H9 (cell line): ENCODE results near the gene METTL2A. TPM values are rescaled to one million over a fixed set of nuclear protein-coding genes. Genes with fewer than 3 reads are reported as not detected.

Source experiments
- DNase-seq: peaks from one replicate; pipeline ENCODE4 v3.0.0-alpha.2; 2017
- H2AFZ ChIP-seq: one replicate; pipeline ENCODE4 v1.6.1; 2013; ENCODE audit warnings: mild to moderate bottlenecking, low read length, control low read depth, moderate library complexity
- H2AK5ac ChIP-seq: 2 replicates; pipeline ENCODE4 v1.6.1; 2013; ENCODE audit warnings: low read length, control low read depth, mixed read lengths; ENCODE audit not compliant: insufficient read length
- H2BK120ac ChIP-seq: one replicate; pipeline ENCODE4 v1.6.1; 2013; ENCODE audit warnings: low read depth, mild to moderate bottlenecking, low read length, control low read depth, inconsistent platforms; ENCODE audit not compliant: poor library complexity, severe bottlenecking
- H2BK12ac ChIP-seq: 2 replicates; pipeline ENCODE4 v1.6.1; 2013; ENCODE audit warnings: low read length, control low read depth, mixed read lengths, low read depth; ENCODE audit not compliant: insufficient read length
- H2BK15ac ChIP-seq: 2 replicates; pipeline ENCODE4 v1.6.1; 2013; ENCODE audit warnings: low read depth, low read length, control low read depth
- H2BK20ac ChIP-seq: one replicate; pipeline ENCODE4 v1.6.1; 2013; ENCODE audit warnings: low read depth, mild to moderate bottlenecking, low read length, control low read depth, inconsistent platforms; ENCODE audit not compliant: poor library complexity, severe bottlenecking
- H2BK5ac ChIP-seq: 2 replicates; pipeline ENCODE4 v1.6.1; 2013; ENCODE audit warnings: low read length, control low read depth, mixed read lengths; ENCODE audit not compliant: insufficient read length
- H3K14ac ChIP-seq: 2 replicates; pipeline ENCODE4 v1.6.1; 2013; ENCODE audit warnings: low read length, control low read depth; ENCODE audit not compliant: insufficient read depth
- H3K18ac ChIP-seq: 2 replicates; pipeline ENCODE4 v1.6.1; 2013; ENCODE audit warnings: low read depth, mild to moderate bottlenecking, mixed read lengths, low read length, control low read depth; ENCODE audit not compliant: insufficient read length
- H3K23ac ChIP-seq: 2 replicates; pipeline ENCODE4 v1.6.1; 2013; ENCODE audit warnings: low read length, control low read depth, mixed read lengths, low read depth; ENCODE audit not compliant: insufficient read length
- H3K23me2 ChIP-seq: 2 replicates; pipeline ENCODE4 v1.6.1; 2013; ENCODE audit warnings: low read depth, mild to moderate bottlenecking, mixed read lengths, low read length, control low read depth; ENCODE audit not compliant: insufficient read length, poor library complexity, severe bottlenecking
- H3K27ac ChIP-seq: 2 replicates; pipeline ENCODE4 v1.5.1; 2013; ENCODE audit warnings: low read length, control low read depth, mixed read lengths, low read depth; ENCODE audit not compliant: insufficient read length
- H3K27me3 ChIP-seq: 2 replicates; pipeline ENCODE4 v1.6.1; 2013; ENCODE audit warnings: low read length, control low read depth, inconsistent platforms; ENCODE audit not compliant: insufficient read depth
- H3K4ac ChIP-seq: 2 replicates; pipeline ENCODE4 v1.6.1; 2013; ENCODE audit warnings: low read depth, mild to moderate bottlenecking, control low read depth, inconsistent platforms, low read length, moderate library complexity
- H3K4me1 ChIP-seq: 2 replicates; pipeline ENCODE4 v1.6.1; 2013; ENCODE audit warnings: low read length, control low read depth, inconsistent platforms; ENCODE audit not compliant: insufficient read depth
- H3K4me2 ChIP-seq: 2 replicates; pipeline ENCODE4 v1.6.1; 2013; ENCODE audit warnings: low read length, control low read depth, mixed read lengths; ENCODE audit not compliant: insufficient read length, insufficient read depth
- H3K56ac ChIP-seq: 2 replicates; pipeline ENCODE4 v1.6.1; 2013; ENCODE audit warnings: low read depth, mild to moderate bottlenecking, mixed read lengths, low read length, control low read depth; ENCODE audit not compliant: insufficient read length
- H3K79me1 ChIP-seq: 2 replicates; pipeline ENCODE4 v1.6.1; 2013; ENCODE audit warnings: low read depth, mild to moderate bottlenecking, moderate library complexity, low read length, control low read depth, inconsistent platforms; ENCODE audit not compliant: insufficient read depth, poor library complexity, severe bottlenecking
- H3K79me2 ChIP-seq: 2 replicates; pipeline ENCODE4 v1.6.1; 2013; ENCODE audit warnings: low read length, control low read depth, inconsistent platforms; ENCODE audit not compliant: insufficient read depth
- H3K9ac ChIP-seq: 2 replicates; pipeline ENCODE4 v1.6.1; 2013; ENCODE audit warnings: low read length, control low read depth, mixed read lengths; ENCODE audit not compliant: insufficient read length; ENCODE audit errors: extremely low read depth
- H3K9me3 ChIP-seq: one replicate; pipeline ENCODE4 v1.6.1; 2013; ENCODE audit warnings: low read depth, low read length, inconsistent platforms; ENCODE audit not compliant: control insufficient read depth
- H3T11ph ChIP-seq: one replicate; pipeline ENCODE4 v1.6.1; 2013; ENCODE audit warnings: mild to moderate bottlenecking, low read length, control low read depth, inconsistent platforms
- H4K20me1 ChIP-seq: one replicate; pipeline ENCODE4 v1.6.1; 2013; ENCODE audit not compliant: control insufficient read depth, insufficient read length, insufficient read depth
- H4K5ac ChIP-seq: 2 replicates; pipeline ENCODE4 v1.6.1; 2013; ENCODE audit warnings: low read depth, mild to moderate bottlenecking, mixed read lengths, low read length, control low read depth; ENCODE audit not compliant: insufficient read length
- H4K8ac ChIP-seq: replicated peaks from 2 replicates; pipeline ENCODE4 v1.6.1; 2013; ENCODE audit warnings: low read length, control low read depth, mixed read lengths, low read depth; ENCODE audit not compliant: insufficient read length
- H4K91ac ChIP-seq: 2 replicates; pipeline ENCODE4 v1.6.1; 2013; ENCODE audit warnings: low read depth, mild to moderate bottlenecking, moderate library complexity, mixed read lengths, low read length, control low read depth; ENCODE audit not compliant: insufficient read length
- H3K27ac Mint-ChIP-seq, 3 experiments: 2 replicates in 2 of 3; 3 replicates in 1 of 3; pipeline ENCODE4 v1.8.0; 2020 to 2021; ENCODE audit warnings: mixed read lengths in 3 of 3, mild to moderate bottlenecking in 1 of 3, moderate library complexity in 1 of 3
- H3K27me3 Mint-ChIP-seq: 2 replicates; pipeline ENCODE4 v1.8.0; 2021; ENCODE audit warnings: low read depth, mild to moderate bottlenecking, moderate library complexity, mixed read lengths
- H3K36me3 Mint-ChIP-seq, 3 experiments: 2 replicates in 2 of 3; 3 replicates in 1 of 3; pipeline ENCODE4 v1.8.0; 2020 to 2021; ENCODE audit warnings: low read depth in 3 of 3, mixed read lengths in 3 of 3; ENCODE audit not compliant: insufficient read depth in 1 of 3
- H3K4me1 Mint-ChIP-seq, 2 experiments: 2 replicates each; pipeline ENCODE4 v1.8.0; 2020; ENCODE audit warnings: mixed read lengths in 2 of 2
- H3K4me3 Mint-ChIP-seq, 2 experiments: 2 replicates in 1 of 2; 3 replicates in 1 of 2; pipeline ENCODE4 v1.8.0; 2020 to 2021; ENCODE audit warnings: mild to moderate bottlenecking in 2 of 2, mixed read lengths in 2 of 2, moderate library complexity in 1 of 2
- H3K9me3 Mint-ChIP-seq, 2 experiments: 2 replicates in 1 of 2; 3 replicates in 1 of 2; pipeline ENCODE4 v1.8.0; 2020; ENCODE audit warnings: mild to moderate bottlenecking in 2 of 2, mixed read lengths in 2 of 2, moderate library complexity in 1 of 2
- CTCF ChIP-seq: fragments of 200-600 bp; sonication (generic); conservative IDR thresholded peaks from 3 replicates; pipeline ENCODE4 v1.8.0; 2021; ENCODE audit warnings: antibody characterized with exemption, mild to moderate bottlenecking
- WGBS: extraction: QIAGEN DNeasy Blood & Tissue Kit; methylation state at CpG from one replicate; pipeline ENCODE4 v1.1.7; 2013; ENCODE audit warnings: missing lambda C conversion rate, low lambda C conversion rate, mixed read lengths; ENCODE audit not compliant: insufficient read length; ENCODE audit errors: extremely low coverage; 5-methylcytosine and 5-hydroxymethylcytosine counted together
- total RNA-seq: library from RNA; stranded (reverse); gene quantifications from 2 replicates; pipeline ENCODE4 v1.2.1, GENCODE V29; 2021

METTL2A gene
- total RNA-seq, 1 experiment from 2014 or later: 39.3 TPM

- Histone ChIP-seq H2AK5ac (no peak within 1 kb of the TSS), H3K23ac (no peak within 1 kb of the TSS), H4K91ac (no peak within 1 kb of the TSS), H3K14ac (no peak within 1 kb of the TSS), H3K79me2 (no peaks in the 10 kb centered on the region), H3K4me1 (no peaks in the 10 kb centered on the region), H3K27me3 (no peaks in the 10 kb centered on the region), H2BK5ac (no peak within 1 kb of the TSS), H3K9me3 (no peaks in the 10 kb centered on the region), H3K79me1 (no peaks in the 10 kb centered on the region), H2BK120ac (no peak within 1 kb of the TSS), H3K18ac (no peak within 1 kb of the TSS), H3K27ac (no peak within 1 kb of the TSS), H2BK15ac (no peak within 1 kb of the TSS), H3K4me2 (no peak within 1 kb of the TSS), H2BK20ac (no peak within 1 kb of the TSS), H4K5ac (no peak within 1 kb of the TSS), H2BK12ac (no peak within 1 kb of the TSS), H3T11ph (no peak within 1 kb of the TSS), H4K20me1 (no peaks in the 10 kb centered on the region), H3K56ac (no peak within 1 kb of the TSS), H4K8ac (no peak within 1 kb of the TSS), H3K23me2 (no peaks in the 10 kb centered on the region), H2AFZ (no peak within 1 kb of the TSS), H3K4ac (no peak within 1 kb of the TSS), H3K9ac (no peak within 1 kb of the TSS)
- no peak within 1 kb of the TSS for H3K27ac Mint-ChIP-seq
- WGBS: no CpG with 5 or more reads among the region's 3 CpGs
- no peaks in the 10 kb centered on the region for H3K9me3 Mint-ChIP-seq
- H3K4me3 Mint-ChIP-seq: no peak within 1 kb of the TSS
- H3K27me3 Mint-ChIP-seq: peaks cover 10% of the 10 kb centered on the region
- H3K4me1 Mint-ChIP-seq: no peaks in the 10 kb centered on the region
- no peak for TF ChIP-seq CTCF
- H3K36me3 Mint-ChIP-seq: no peaks in the 10 kb centered on the region
- no peak for DNase-seq
Measured at GRCh38 chr17:62380253-62380652, 43.4 kb upstream of the METTL2A start, which contains the start of gene EFCAB3. Gene EFCAB3 (plus strand): TSS chr17:62380553. CDS start chr17:62382980, 2,427 bp downstream.
